Gastroesophageal sphincter (tissue), 4 donors: Measurements from ENCODE around the gene GALNTL6. TPM values are rescaled to one million over a fixed set of nuclear protein-coding genes. Genes with fewer than 3 reads are reported as not detected.
A peak's percentile ranks its signal among the peaks of the same experiment; 100 is the strongest.

Source experiments
- ATAC-seq: fragments of 150-250 bp; one replicate; pipeline ENCODE4 v1.9.1; 2016; ENCODE audit warnings: mild to moderate bottlenecking, moderate library complexity
- H3K27ac ChIP-seq, 4 donors: fragments of 200-600 bp; sonication (generic) in 3 of 4; 1 replicate in 3 of 4; 2 replicates in 1 of 4; pipeline ENCODE4 v1.5.1; 2016 to 2019
- H3K27me3 ChIP-seq: fragments of 200-600 bp; sonication (generic); one replicate; pipeline ENCODE4 v1.5.1; 2019
- H3K36me3 ChIP-seq, 2 donors: fragments of 200-600 bp; sonication (generic); one replicate each; pipeline ENCODE4 v1.5.1; 2019; ENCODE audit warnings: control low read depth in 1 of 2
- H3K4me1 ChIP-seq, 3 donors: fragments of 200-600 bp; sonication (generic); 1 replicate in 2 of 3; 2 replicates in 1 of 3; pipeline ENCODE4 v1.5.1; 2016 to 2019; ENCODE audit warnings: control low read depth in 2 of 3
- H3K4me3 ChIP-seq, 2 donors: fragments of 200-600 bp; sonication (generic); one replicate each; pipeline ENCODE4 v1.5.1; 2019; ENCODE audit warnings: mild to moderate bottlenecking in 1 of 2, moderate library complexity in 1 of 2
- H3K9me3 ChIP-seq, 3 donors: fragments of 200-600 bp; sonication (generic); one replicate each; pipeline ENCODE4 v1.5.1; 2017 to 2019; ENCODE audit warnings: control low read depth in 2 of 3
- CTCF ChIP-seq, 4 experiments: fragments of 200-600 bp in 2 of 4; fragments of 450-650 bp in 2 of 4; sonication (generic) in 1 of 4; IDR thresholded peaks; one replicate each; pipeline ENCODE4 v1.5.1; 2017 to 2019; ENCODE audit warnings: antibody characterized with exemption in 4 of 4, mild to moderate bottlenecking in 2 of 4, moderate library complexity in 2 of 4
- EP300 ChIP-seq: sonication (generic); formaldehyde crosslinking; IDR thresholded peaks from one replicate; pipeline ENCODE4 v1.6.1; 2017; ENCODE audit warnings: antibody characterized with exemption, mild to moderate bottlenecking
- POLR2A ChIP-seq, 2 donors: fragments of 450-650 bp; IDR thresholded peaks; one replicate each; pipeline ENCODE4 v1.6.1; 2017; ENCODE audit warnings: antibody characterized with exemption in 2 of 2, mild to moderate bottlenecking in 2 of 2, moderate library complexity in 1 of 2
- POLR2AphosphoS5 ChIP-seq: sonication (generic); formaldehyde crosslinking; IDR thresholded peaks from one replicate; pipeline ENCODE4 v1.6.1; 2017; ENCODE audit warnings: antibody characterized with exemption
- WGBS, 2 donors: methylation state at CpG; one replicate each; pipeline ENCODE4 v1.1.5; 2018; ENCODE audit warnings: low coverage in 1 of 2; 5-methylcytosine and 5-hydroxymethylcytosine counted together
- total RNA-seq, 4 donors: library from RNA; depleted of rRNA; stranded (reverse); fragments of >200 nt; gene quantifications; one replicate each; pipeline ENCODE4 v1.1.0, GENCODE V29; 2016

The GALNTL6 gene
- total RNA-seq, 4 donors from 2014 or later, result not detected

DNA sequence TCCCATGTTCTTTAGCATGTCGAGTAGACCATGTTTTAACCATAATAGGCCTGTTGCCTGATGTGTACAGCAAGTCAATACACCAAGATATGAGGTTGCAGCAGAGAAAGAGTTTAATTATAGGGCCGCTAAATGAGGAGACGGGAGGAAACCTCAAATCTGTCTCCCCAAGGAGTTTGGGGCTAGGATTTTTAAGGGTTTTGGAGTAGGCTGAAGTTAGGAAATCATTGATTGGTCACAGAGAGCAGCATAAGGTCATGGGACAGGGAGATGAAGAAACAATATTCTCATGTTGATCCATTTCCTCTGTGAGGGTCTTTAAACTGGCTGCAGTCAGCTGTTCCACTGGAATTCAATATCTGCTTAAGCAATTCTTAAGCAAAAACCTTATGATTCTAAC, 1195.2 kb downstream of the GALNTL6 start:
- Histone ChIP-seq H3K4me1 (peaks cover 0 to under 1% (median 0%) of the 10 kb centered on the region in 3 donors), H3K27ac (no peak overlapping the region), H3K27me3 (no peaks in the 10 kb centered on the region), H3K4me3 (no peak overlapping the region), H3K36me3 (no peaks in the 10 kb centered on the region), H3K9me3 (no peaks in the 10 kb centered on the region)
- 81 to 88% methylated on average over 3 of the region's 3 CpGs for WGBS, 2 donors
- no peak for ATAC-seq
- no peak for TF ChIP-seq EP300
- TF ChIP-seq POLR2A (IDR thresholded peaks at IDR 0.05), result no peak
- TF ChIP-seq POLR2AphosphoS5, result no peak
- TF ChIP-seq CTCF (IDR thresholded peaks at IDR 0.05), result no peak

DNA sequence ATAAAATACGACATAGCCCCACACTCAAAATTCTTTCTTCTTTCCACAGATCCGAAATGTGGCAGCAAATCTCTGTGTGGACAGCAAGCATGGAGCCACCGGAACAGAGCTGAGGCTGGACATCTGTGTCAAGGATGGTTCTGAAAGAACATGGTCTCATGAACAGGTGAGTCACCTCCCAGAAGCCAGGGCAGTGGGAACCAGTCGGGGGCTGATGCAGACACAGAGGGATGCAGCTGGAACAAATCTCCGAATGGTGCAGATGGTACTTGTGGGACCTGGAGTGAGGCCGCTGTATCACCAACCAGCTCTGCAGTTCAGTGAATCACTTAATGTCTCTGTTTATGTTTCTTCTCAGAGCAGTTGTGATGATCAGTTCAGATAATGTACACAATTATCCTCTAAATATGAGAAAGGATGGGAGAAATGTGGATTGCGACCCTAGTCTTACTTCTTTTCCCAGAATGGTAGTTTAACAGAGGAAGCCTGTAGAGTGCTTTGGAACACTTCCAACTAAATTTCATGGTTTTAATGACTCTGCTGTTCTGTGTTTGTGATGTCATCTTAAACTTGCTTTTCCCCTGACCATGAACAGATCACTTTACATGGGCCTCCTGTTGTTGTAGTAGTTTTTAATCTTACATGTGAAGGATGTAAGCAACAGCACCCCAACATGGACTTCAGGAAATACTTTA, 1196.1 kb downstream of the GALNTL6 start:
- Histone ChIP-seq H3K27ac (no peak overlapping the region), H3K4me1 (peaks cover 0 to 7% (median 0%) of the 10 kb centered on the region in 3 donors), H3K27me3 (no peaks in the 10 kb centered on the region), H3K36me3 (no peaks in the 10 kb centered on the region), H3K9me3 (no peaks in the 10 kb centered on the region), H3K4me3 (no peak overlapping the region)
- WGBS, 2 donors, result 89 to 91% methylated on average over 5 to 6 of the region's 7 CpGs
- no peak for ATAC-seq
- no peak for TF ChIP-seq CTCF (IDR thresholded peaks at IDR 0.05)
- TF ChIP-seq POLR2AphosphoS5, result no peak

- TF ChIP-seq EP300 (no peak), POLR2AphosphoS5 (no peak), POLR2A (IDR thresholded peaks at IDR 0.05) (no peak), CTCF (IDR thresholded peaks at IDR 0.05) (no peak)
- Histone ChIP-seq H3K27ac (no peak overlapping the region), H3K9me3 (no peaks in the 10 kb centered on the region), H3K4me3 (no peak overlapping the region), H3K27me3 (no peaks in the 10 kb centered on the region), H3K4me1 (peaks cover 0 to 8% (median 0%) of the 10 kb centered on the region in 3 donors), H3K36me3 (no peaks in the 10 kb centered on the region)
- ATAC-seq, result no peak
- WGBS, 2 donors, result 89 to 100% methylated on average over 1 to 8 of the region's 8 CpGs
These were observed 1199.4 kb downstream of the GALNTL6 start for GRCh38 chr4:173012608-173013007.

DNA sequence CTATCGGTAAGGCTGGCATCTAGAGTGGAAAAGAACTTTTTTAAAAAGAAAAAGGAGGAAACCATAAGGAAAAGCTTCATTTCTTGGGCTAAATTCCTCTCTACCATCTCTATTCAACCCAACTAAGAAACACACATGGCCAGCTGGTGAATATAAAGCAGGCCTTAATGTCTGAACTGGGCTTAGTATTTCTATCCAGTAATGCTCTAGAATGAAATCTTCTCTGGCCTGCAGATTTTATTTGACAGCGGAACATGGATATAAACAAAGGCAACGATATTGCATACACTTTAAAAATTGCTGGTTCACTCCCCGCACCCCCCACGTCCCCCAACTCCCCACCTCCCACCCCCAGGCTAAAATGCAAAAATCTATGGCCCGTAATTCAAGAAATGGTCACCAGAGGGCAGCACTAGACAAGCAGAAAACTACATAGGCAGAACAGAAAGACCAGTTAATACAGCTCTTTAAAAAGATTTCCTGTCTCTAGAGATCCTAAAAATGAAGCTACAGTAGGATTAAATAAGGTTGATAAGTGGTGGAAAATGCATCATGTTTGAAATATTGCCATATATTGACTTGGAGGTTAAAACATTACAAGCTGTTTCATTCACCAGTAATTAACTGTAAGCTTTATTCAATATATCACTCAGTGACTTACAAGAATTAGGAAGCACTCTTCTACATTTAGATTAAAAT, 1200.2 kb downstream of the GALNTL6 start:
- no peaks in the 10 kb centered on the region for H3K27me3 ChIP-seq
- whole genome bisulfite sequencing, 2 donors, result 17 to 23% methylated on average over 6 of the region's 6 CpGs
- H3K36me3 ChIP-seq, result no peaks in the 10 kb centered on the region
- no peak for ATAC-seq
- H3K4me3 ChIP-seq, result no peak overlapping the region
- no peak for TF ChIP-seq EP300
- peak; percentile 63 to 93 (median 72) for TF ChIP-seq CTCF (IDR thresholded peaks at IDR 0.05)
- peaks cover 0 to 8% (median 0%) of the 10 kb centered on the region in 3 donors for H3K4me1 ChIP-seq
- no peak overlapping the region for H3K27ac ChIP-seq
- H3K9me3 ChIP-seq, result no peaks in the 10 kb centered on the region

DNA sequence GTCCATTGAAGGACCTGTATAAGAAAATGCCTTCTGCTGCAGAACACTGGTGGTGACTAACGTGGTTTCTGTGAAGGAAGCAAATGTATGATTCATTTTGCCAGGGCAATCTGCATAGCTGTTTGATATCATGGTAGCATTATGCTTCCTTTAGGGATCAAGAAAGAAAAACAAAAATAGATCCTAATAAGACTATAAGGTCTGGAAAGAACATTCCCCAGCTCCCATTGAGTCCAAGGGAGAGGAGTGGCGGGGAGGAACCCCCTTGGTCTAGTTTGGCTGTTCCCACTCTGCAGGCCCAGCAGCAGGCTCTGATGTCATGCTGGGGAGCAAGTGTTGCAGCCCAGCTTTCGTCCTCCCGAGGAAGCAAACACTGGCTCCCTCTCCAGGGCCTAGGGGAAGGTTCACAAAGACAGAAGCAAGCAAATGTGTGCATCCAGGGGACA, 1200.9 kb downstream of the GALNTL6 start:
- no peaks in the 10 kb centered on the region for H3K9me3 ChIP-seq
- peaks cover 0 to 8% (median 0%) of the 10 kb centered on the region in 3 donors for H3K4me1 ChIP-seq
- 23 to 71% methylated on average over 2 to 4 of the region's 4 CpGs for WGBS, 2 donors
- no peak for TF ChIP-seq POLR2AphosphoS5
- no peak for TF ChIP-seq POLR2A (IDR thresholded peaks at IDR 0.05)
- TF ChIP-seq EP300, result no peak
- TF ChIP-seq CTCF (IDR thresholded peaks at IDR 0.05), result no peak
- H3K27me3 ChIP-seq, result no peaks in the 10 kb centered on the region
- no peaks in the 10 kb centered on the region for H3K36me3 ChIP-seq
- H3K27ac ChIP-seq, result no peak overlapping the region
- ATAC-seq, result peak; percentile 41
- H3K4me3 ChIP-seq, result no peak overlapping the region
